Kidney glomerular epithelial cell (primary cell): ENCODE results near the gene GATA3.

Experiments used
- DNase-seq: peaks from one replicate; lab custom pipeline; 2025; lab: John Stamatoyannopoulos, UW

GATA3 gene

DNA sequence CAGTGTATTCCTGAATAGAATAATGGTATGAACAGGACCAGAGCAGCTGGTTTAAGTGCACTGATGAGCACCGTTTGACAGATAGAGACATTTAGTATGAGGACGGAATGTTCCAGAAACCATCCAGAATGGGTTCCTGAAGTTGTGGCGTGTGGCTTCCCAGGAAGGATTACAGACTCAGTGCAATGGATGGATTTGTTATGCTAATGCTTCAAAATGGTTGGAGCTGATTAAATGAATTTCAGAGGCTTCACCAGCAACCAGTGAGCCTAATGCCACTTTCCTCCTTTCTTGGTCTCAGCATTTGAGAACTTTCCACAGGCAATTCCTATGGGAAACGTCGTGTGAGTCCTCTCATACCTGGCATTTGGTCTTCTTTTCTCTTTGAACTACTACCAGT is 9.9 kb downstream of the GATA3 start:
- DNase-seq: no peak

DNA sequence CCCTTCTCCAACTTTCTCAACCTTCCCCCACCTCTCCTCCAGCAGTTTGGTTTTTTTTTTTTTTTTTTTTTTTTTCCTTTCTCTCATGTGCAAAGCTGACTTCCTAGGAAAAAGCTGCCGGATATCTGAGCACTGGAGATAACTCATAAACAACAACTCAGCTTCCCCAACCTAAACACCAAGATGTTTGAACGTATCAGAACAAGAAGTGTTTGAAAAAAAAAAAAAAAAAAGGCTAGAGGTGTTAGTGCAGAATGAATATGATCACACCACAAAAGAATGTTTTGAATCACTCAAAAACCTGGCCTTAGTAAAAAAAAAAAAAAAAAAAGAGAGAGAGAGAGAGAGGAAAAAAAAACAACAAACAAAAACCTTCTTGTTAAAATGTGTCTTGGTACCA is 11.2 kb downstream of the GATA3 start:
- peak; percentile 18 for DNase-seq

DNA sequence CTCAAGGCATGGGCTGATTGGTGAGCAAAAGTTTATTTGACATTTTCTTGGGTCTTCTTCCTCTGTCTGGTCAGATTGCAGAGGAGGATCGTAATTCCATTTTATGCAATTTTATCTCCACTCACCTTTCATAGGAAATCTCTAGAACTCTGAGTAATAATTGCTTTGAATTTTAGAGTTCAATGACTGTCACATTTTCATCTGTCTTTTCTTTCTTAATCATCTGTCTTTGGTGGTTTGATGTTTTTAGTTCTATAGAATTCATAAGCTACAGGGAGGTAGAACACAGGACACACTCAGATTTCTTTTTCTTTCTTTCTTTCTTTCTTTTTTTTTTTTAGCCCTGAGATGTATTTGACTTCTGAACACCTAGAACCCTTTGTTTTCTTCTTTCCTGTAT is 11.6 kb downstream of the GATA3 start:
- DNase-seq: no peak

DNA sequence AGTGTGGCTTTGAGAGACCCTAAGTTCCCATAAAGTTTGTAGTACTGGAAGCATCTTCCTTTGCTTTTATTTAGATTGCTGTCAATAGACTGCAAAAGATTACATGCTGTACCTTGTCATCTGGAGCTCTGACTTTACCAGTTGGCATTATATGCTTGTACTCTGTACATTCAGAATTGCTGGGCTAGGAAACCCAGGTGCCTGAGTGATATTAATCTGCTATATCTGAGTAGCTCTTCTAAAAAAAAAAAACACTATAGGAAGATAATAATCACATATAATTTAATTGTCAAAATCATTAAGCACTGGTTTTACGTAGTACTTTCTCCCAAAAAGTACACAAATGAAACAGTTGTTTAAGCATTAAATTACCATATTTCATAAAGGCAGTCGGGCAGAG is 12.3 kb downstream of the GATA3 start:
- DNase-seq: no peak

DNA sequence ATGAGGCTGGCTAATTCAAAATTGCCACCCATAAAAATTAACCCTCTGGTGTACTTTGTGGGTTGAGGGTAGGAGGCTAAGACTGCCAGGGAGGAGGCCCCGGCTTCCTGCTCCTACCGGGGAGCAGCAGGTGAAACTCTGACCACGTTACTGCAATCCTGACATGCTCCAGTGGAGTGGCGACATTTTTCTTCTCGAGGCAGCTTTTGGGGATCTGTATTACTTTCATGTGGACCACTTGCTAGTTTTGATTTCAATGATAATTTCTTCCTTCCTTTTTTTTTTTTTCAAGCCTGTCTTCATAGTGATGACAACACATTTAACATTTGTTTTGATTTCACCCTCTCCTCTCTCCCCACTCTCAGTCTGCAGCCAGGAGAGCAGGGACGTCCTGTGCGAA is 14.6 kb downstream of the GATA3 start:
- DNase-seq: no peak

- DNase-seq: no peak
Observed at GRCh38 chr10:8069627-8070026, 15.1 kb downstream of the GATA3 start.

GRCh38 chr10:8070440-8070839 is 16.0 kb downstream of the GATA3 start:
- no peak for DNase-seq

- no peak for DNase-seq
Observed at GRCh38 chr10:8071006-8071405, 16.5 kb downstream of the GATA3 start.

- DNase-seq: no peak
Observed at GRCh38 chr10:8071666-8072065, 17.2 kb downstream of the GATA3 start.

DNA sequence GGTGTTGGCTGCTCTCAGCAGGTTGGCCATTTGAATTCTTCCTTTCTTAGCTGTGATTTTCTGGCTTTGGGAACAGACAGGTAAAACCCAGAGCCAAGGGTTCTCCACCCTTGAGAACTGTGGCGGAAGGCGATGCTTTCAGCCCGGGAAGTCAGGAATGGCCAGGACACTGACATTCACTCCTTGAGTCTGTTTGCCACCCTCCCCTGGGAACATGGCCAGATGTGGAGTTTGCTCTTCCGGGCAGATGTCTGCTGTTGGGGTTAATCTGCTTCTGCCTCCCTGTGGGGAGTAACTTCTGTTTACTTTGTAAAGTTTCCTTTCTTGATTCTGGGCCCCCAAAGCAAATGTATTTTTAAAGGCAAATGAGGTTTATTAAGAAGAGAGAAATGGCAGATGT is 17.7 kb downstream of the GATA3 start:
- DNase-seq: no peak

- no peak for DNase-seq
Observed at GRCh38 chr10:8073691-8074416, 19.4 kb downstream of the GATA3 start.

DNA sequence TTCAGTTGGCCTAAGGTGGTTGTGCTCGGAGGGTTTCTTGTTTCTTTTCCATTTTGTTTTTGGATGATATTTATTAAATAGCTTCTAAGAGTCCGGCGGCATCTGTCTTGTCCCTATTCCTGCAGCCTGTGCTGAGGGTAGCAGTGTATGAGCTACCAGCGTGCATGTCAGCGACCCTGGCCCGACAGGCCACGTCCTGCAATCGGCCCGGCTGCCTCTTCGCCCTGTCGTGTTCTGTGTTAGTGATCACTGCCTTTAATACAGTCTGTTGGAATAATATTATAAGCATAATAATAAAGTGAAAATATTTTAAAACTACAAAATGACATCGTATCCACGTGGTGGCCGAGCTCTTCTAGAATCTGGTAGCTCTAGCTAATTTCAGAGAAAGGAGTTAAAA is 20.4 kb downstream of the GATA3 start:
- no peak for DNase-seq

DNA sequence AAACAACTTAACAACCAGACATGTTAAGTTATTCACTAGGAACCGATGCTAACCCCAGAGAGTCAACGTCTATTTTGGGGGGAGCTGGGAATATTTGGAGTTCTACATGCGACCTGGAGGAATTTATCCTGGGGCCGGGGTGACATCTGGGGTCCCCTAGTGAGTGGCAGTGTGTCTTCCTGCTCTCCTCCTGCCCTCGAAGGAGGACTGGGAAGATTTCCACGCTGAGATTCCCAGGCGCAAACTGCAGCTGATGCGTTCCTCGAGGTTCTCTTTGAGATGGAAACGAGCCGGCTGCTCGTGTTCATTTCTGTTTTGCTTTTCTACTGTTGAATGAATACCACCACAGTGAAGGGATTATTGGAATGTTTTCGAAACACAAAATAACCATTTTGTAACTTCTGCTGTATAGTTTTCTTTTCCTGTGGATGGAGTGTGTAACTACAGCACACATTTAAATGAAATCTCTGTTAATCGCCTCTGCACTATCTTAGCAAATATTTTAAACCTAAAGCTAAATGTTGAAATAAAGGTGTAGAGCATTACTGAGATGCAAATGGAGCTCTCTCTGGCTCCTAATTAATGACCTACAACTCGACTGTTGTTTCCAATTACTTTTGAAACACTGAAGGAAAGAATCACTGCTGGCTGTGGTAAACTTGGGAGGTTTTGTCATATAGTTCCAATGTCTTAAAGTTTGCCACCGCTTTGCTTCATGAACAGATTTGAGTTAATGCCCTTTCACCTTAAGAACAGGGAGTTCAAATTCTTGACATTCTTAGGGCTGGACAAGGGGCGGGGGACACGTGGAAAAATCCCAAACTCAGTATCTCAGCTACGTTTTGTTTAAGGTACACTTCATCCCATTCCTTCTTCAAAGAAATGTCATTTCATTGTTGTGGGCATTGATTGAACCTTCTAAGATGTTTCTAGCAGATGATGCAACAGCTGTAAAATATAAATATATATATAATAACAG is 21.1 kb downstream of the GATA3 start:
- no peak for DNase-seq

DNA sequence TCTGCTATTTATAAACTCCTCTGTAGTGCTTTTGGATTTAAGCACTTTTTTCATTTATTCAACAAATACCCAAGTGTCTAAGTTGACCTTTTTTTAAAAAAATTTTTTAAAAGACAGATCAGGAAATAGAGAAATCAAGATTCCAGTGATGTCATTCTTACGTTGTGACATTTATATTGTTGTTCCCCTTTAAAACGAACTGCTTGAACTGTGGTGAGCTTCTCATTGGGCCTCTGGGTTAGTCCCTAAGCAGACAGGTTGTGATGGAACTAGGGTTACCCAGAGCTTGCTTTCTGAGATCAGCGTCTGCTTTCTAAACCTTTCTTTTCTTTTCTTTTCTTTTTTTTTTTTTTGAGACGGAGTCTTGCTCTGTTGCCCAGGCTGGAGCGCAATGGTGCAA is 22.4 kb downstream of the GATA3 start:
- no peak for DNase-seq

DNA sequence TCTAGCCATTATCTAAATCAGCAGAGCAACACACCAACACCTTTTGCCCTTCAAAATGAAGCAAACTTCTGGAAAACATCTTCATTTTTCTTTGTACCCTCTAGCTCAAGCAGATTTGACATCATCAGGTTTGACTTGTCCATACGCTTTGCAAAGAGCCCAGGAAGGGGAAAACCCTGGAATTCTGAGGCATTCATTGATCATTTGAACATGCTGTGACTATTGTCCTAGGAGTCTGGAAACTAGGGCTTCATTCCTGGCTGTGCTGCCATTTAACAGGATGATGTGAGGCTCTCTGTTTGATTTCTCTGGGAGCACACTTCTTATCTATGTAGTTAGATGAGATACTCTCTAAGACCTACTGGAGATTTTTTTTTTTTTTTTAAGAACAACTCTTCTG is 23.5 kb downstream of the GATA3 start:
- DNase-seq: no peak

- DNase-seq: no peak
Observed at GRCh38 chr10:8079126-8079525, 24.6 kb downstream of the GATA3 start.

- DNase-seq: no peak
Observed at GRCh38 chr10:8084799-8085198, 30.3 kb downstream of the GATA3 start.

- no peak for DNase-seq
Observed at GRCh38 chr10:8085251-8085650, 30.8 kb downstream of the GATA3 start.

DNA sequence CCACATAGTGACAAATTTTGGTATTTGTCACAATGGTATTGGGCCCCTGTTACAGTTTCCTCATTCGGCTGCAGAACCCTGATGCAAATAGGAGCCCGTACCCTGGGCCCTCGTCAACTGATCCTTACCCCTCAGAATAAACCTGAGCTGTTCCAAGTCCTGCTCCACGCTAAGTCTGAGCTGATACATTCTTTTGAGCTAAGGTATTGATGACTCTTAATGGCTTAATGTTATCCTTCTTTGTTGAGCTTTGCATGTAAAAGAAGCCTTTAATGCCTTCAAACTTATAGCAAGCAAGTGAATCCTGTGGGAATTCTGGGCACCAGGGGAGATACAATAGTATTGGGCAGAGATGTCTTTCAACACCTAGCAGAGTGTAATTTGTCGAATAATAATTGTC is 31.8 kb downstream of the GATA3 start:
- no peak for DNase-seq

DNA sequence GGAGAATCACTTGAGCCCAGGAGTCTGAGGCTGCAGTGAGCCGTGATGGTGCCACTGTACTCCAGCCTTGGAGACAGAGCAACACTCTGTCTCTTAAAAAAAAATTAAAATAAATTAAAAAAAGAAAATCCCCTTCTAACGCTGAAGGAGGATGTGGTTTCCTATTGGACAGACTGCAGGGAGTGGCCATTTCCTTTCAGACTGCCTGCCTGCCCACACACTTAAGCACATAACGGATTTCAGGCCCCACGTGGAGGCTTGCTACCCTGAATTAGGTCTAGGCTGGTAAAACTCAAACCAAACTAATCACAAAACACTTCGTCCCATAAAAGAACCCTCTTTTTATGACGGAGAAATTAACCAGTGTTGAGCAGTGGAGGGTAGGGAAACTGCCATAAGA is 34.0 kb downstream of the GATA3 start:
- no peak for DNase-seq

- DNase-seq: no peak
Observed at GRCh38 chr10:8092428-8092827, 37.9 kb downstream of the GATA3 start.

DNA sequence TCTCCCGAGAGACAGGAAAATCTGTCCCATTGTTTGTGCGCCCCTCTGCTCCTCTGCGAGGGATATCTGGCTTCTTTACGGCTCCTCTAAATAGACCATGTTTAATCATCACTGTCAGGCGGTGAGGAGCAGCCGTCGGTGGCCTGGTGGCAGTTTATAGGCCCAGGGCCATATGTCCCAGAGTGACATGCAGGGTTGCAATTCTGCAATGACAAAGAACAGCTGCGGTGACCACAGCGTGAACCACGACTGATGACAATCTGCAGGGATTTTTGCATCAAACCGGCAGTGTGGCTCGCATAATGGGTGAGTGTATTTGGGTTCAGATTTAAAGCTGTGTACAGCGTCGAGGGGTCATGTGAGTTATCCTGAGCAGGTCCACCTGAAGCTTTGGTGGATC is 41.5 kb downstream of the GATA3 start:
- DNase-seq: no peak

DNA sequence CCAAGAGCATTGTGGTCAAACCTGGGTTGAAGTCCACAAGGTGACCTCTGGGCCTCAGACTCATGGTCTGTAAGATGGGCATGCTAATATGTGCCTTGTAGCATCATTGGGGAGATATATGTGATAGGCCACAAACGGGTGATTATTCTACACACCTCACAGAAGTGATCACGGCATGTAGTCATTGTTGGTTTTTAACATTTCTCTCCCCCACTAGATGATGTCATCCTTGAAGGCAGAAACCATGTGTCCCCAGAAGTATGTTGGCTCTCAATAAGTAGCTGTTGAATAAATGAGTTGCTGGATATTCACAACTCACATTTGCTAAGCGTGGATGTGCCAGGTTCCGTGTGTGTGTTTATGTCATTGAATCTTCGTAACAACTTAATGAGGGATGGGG is 42.4 kb downstream of the GATA3 start:
- no peak for DNase-seq
